ENCODE results near the gene CISH. TPM values are rescaled to one million over a fixed set of nuclear protein-coding genes. Genes with fewer than 3 reads are reported as not detected.
A peak's percentile ranks its signal among the peaks of the same experiment; 100 is the strongest.

CISH gene
- total and polyA plus RNA-seq, 9 of the 15 experiments (the other 6 are each of a cell fraction or from before 2014, with no cell fraction given), result 1.7 to 47.7 (median 18.3) TPM

DNA sequence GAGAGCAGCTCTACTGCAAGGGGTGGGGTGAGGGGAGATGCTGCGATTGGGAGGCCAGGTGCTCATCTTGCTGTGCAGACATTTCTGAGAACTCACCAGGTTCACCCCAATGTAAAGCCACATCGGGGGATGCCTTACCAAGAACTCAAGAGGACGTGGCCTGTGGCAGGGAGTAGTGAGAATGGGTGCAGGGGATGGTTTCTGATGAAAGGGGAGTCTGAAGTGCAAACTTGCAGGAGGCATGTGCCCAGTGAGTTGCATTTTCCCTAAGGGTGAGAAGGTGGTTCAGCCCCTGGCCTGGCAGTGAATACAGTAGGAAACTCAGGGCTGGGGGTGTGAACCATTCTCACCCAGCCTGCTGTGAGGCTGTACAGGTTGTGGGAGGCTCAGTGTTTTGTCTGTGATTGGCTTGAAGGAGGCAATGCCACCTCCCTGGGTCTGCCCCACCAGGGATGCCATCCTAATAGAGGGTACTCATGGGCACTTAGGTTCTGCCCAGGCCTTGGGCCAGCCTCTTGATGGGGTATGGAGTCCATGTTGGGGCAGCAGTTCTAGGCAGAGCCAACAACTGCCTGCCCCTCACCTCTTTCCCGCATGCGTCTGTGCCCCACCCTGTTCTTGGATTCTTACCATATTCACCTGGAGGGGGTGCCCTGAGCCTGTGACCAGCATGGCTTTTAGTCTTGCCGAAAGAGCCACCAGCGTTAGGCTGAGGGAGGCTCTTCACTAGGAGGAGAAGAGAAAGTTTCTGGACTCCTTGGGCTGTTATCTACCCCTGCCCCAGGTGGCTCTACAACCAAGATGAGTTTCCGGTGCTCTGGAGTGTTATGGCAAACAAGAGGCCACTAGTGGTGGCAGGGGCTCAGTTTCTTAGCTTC, 37.8 kb downstream of the CISH start (continued):
- TF ChIP-seq, protein P1, sequence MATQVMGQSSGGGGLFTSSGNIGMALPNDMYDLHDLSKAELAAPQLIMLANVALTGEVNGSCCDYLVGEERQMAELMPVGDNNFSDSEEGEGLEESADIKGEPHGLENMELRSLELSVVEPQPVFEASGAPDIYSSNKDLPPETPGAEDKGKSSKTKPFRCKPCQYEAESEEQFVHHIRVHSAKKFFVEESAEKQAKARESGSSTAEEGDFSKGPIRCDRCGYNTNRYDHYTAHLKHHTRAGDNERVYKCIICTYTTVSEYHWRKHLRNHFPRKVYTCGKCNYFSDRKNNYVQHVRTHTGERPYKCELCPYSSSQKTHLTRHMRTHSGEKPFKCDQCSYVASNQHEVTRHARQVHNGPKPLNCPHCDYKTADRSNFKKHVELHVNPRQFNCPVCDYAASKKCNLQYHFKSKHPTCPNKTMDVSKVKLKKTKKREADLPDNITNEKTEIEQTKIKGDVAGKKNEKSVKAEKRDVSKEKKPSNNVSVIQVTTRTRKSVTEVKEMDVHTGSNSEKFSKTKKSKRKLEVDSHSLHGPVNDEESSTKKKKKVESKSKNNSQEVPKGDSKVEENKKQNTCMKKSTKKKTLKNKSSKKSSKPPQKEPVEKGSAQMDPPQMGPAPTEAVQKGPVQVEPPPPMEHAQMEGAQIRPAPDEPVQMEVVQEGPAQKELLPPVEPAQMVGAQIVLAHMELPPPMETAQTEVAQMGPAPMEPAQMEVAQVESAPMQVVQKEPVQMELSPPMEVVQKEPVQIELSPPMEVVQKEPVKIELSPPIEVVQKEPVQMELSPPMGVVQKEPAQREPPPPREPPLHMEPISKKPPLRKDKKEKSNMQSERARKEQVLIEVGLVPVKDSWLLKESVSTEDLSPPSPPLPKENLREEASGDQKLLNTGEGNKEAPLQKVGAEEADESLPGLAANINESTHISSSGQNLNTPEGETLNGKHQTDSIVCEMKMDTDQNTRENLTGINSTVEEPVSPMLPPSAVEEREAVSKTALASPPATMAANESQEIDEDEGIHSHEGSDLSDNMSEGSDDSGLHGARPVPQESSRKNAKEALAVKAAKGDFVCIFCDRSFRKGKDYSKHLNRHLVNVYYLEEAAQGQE (IDR thresholded peaks at IDR 0.05; ENCODE audit: borderline replicate concordance), result peak; percentile 35; the same call in 1 of the 2 replicates
- TF ChIP-seq, protein P1 (CRISPR knock-in tag; IDR thresholded peaks at IDR 0.05; ENCODE audit: low read depth), result no peak
- TF ChIP-seq ETV1 (tag; conservative IDR thresholded peaks at IDR 0.05; ENCODE audit: low read depth), result peak; percentile 57; the same call in 1 of the 2 replicates
- TF ChIP-seq SMAD4 (CRISPR knock-in tag; conservative IDR thresholded peaks at IDR 0.05), result 0 out of 2 replicates have a peak, but pooled peaks have one; percentile 42
- TF ChIP-seq, protein P2, sequence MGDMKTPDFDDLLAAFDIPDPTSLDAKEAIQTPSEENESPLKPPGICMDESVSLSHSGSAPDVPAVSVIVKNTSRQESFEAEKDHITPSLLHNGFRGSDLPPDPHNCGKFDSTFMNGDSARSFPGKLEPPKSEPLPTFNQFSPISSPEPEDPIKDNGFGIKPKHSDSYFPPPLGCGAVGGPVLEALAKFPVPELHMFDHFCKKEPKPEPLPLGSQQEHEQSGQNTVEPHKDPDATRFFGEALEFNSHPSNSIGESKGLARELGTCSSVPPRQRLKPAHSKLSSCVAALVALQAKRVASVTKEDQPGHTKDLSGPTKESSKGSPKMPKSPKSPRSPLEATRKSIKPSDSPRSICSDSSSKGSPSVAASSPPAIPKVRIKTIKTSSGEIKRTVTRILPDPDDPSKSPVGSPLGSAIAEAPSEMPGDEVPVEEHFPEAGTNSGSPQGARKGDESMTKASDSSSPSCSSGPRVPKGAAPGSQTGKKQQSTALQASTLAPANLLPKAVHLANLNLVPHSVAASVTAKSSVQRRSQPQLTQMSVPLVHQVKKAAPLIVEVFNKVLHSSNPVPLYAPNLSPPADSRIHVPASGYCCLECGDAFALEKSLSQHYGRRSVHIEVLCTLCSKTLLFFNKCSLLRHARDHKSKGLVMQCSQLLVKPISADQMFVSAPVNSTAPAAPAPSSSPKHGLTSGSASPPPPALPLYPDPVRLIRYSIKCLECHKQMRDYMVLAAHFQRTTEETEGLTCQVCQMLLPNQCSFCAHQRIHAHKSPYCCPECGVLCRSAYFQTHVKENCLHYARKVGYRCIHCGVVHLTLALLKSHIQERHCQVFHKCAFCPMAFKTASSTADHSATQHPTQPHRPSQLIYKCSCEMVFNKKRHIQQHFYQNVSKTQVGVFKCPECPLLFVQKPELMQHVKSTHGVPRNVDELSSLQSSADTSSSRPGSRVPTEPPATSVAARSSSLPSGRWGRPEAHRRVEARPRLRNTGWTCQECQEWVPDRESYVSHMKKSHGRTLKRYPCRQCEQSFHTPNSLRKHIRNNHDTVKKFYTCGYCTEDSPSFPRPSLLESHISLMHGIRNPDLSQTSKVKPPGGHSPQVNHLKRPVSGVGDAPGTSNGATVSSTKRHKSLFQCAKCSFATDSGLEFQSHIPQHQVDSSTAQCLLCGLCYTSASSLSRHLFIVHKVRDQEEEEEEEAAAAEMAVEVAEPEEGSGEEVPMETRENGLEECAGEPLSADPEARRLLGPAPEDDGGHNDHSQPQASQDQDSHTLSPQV (IDR thresholded peaks at IDR 0.05), result peak; percentile 87
- TF ChIP-seq, protein P3, sequence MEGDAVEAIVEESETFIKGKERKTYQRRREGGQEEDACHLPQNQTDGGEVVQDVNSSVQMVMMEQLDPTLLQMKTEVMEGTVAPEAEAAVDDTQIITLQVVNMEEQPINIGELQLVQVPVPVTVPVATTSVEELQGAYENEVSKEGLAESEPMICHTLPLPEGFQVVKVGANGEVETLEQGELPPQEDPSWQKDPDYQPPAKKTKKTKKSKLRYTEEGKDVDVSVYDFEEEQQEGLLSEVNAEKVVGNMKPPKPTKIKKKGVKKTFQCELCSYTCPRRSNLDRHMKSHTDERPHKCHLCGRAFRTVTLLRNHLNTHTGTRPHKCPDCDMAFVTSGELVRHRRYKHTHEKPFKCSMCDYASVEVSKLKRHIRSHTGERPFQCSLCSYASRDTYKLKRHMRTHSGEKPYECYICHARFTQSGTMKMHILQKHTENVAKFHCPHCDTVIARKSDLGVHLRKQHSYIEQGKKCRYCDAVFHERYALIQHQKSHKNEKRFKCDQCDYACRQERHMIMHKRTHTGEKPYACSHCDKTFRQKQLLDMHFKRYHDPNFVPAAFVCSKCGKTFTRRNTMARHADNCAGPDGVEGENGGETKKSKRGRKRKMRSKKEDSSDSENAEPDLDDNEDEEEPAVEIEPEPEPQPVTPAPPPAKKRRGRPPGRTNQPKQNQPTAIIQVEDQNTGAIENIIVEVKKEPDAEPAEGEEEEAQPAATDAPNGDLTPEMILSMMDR (IDR thresholded peaks at IDR 0.05 in 2 of 3, conservative IDR thresholded peaks at IDR 0.05 in 1 of 3; ENCODE audit: insufficient read depth in 2 of 3, low read depth in 1 of 3, low read length in 3 of 3), result peak; percentile 20 to 59 (median 24); a peak in 3 of 6 replicates

All from K562 (cell line).